OCI-LY1 (cell line): ENCODE data around the gene WNK1.

Experiments
- H2AFZ ChIP-seq: fragments of 200-600 bp; sonication (generic), shearing (Covaris generic); 2 replicates; pipeline ENCODE4 v1.6.0; 2014; ENCODE audit warnings: antibody characterized with exemption, mild to moderate bottlenecking, low read length
- H3F3A ChIP-seq: fragments of 200-600 bp; sonication (generic), shearing (Covaris generic); 2 replicates; pipeline ENCODE4 v1.6.0; 2014; ENCODE audit warnings: mild to moderate bottlenecking, antibody characterized with exemption, low read length, moderate library complexity; ENCODE audit not compliant: insufficient read depth
- H3K27ac ChIP-seq: fragments of 200-600 bp; sonication (generic); 2 replicates; pipeline ENCODE4 v1.5.1; 2014; ENCODE audit warnings: low read length, mixed run types, mild to moderate bottlenecking, low read depth; ENCODE audit not compliant: poor library complexity, severe bottlenecking
- H3K27me3 ChIP-seq: fragments of 200-600 bp; sonication (generic); 2 replicates; pipeline ENCODE4 v1.6.0; 2014; ENCODE audit warnings: antibody characterized with exemption, mild to moderate bottlenecking, low read length, moderate library complexity; ENCODE audit not compliant: insufficient read depth
- H3K36me3 ChIP-seq: fragments of 200-600 bp; sonication (generic); 2 replicates; pipeline ENCODE4 v1.6.1; 2014; ENCODE audit warnings: mild to moderate bottlenecking, antibody characterized with exemption, low read length, moderate library complexity, mixed read lengths; ENCODE audit not compliant: insufficient read depth
- H3K4me1 ChIP-seq: fragments of 200-600 bp; sonication (generic); 2 replicates; pipeline ENCODE4 v1.5.1; 2014; ENCODE audit warnings: mild to moderate bottlenecking, low read length, moderate library complexity; ENCODE audit not compliant: insufficient read depth, severe bottlenecking
- H3K4me2 ChIP-seq: fragments of 200-600 bp; sonication (generic), shearing (Covaris generic); 2 replicates; pipeline ENCODE4 v1.6.1; 2014; ENCODE audit warnings: low read length
- H3K4me3 ChIP-seq: fragments of 200-600 bp; sonication (generic); 2 replicates; pipeline ENCODE4 v1.5.1; 2014; ENCODE audit warnings: low read length, low read depth, mild to moderate bottlenecking, mixed read lengths; ENCODE audit not compliant: poor library complexity, severe bottlenecking
- H3K79me2 ChIP-seq: fragments of 200-600 bp; shearing (Covaris generic); 2 replicates; pipeline ENCODE4 v1.6.1; 2016; ENCODE audit warnings: mixed run types, low read length, mixed read lengths; ENCODE audit not compliant: insufficient read depth
- H3K9ac ChIP-seq: fragments of 200-600 bp; sonication (generic), shearing (Covaris generic); 2 replicates; pipeline ENCODE4 v1.6.1; 2014; ENCODE audit warnings: mild to moderate bottlenecking, low read length, mixed read lengths
- H3K9me2 ChIP-seq: fragments of 200-600 bp; sonication (generic), shearing (Covaris generic); 2 replicates; pipeline ENCODE4 v1.6.1; 2014; ENCODE audit warnings: low read depth, mild to moderate bottlenecking, low read length, mixed read lengths
- H3K9me3 ChIP-seq: fragments of 200-600 bp; shearing (Covaris generic); 2 replicates; pipeline ENCODE4 v1.6.1; 2014; ENCODE audit warnings: low read length, mixed read lengths
- H4K20me1 ChIP-seq: fragments of 200-600 bp; sonication (generic), shearing (Covaris generic); 2 replicates; pipeline ENCODE4 v1.6.0; 2016; ENCODE audit warnings: mild to moderate bottlenecking, low read length; ENCODE audit not compliant: insufficient read depth
- CTCF ChIP-seq: fragments of 200-600 bp; sonication (generic), shearing (Covaris generic); IDR thresholded peaks from 2 replicates; pipeline ENCODE4 v1.5.1; 2017; ENCODE audit warnings: mild to moderate bottlenecking, antibody characterized with exemption, low read length, moderate library complexity, mixed read lengths
- EZH2 ChIP-seq: fragments of 200-600 bp; sonication (generic), shearing (Covaris generic); IDR thresholded peaks from 2 replicates; pipeline ENCODE4 v1.8.0; 2017; ENCODE audit warnings: borderline replicate concordance, mixed run types, mild to moderate bottlenecking, antibody characterized with exemption, low read length, moderate library complexity, mixed read lengths

The WNK1 gene

GRCh38 chr12:724194-724855 is 28.1 kb upstream of the WNK1 start:
- Histone ChIP-seq H3K9me3 (no peaks in the 10 kb centered on the region), H3K4me3 (no peak overlapping the region), H4K20me1 (no peaks in the 10 kb centered on the region), H3K4me1 (peaks cover 49% of the 10 kb centered on the region), H3K36me3 (no peaks in the 10 kb centered on the region), H3K4me2 (peak overlapping the region; percentile 35), H3K9me2 (no peaks in the 10 kb centered on the region), H3K27ac (peak overlapping the region; percentile 53), H2AFZ (peak overlapping the region; percentile 38; the same call in 1 of the 2 replicates), H3K79me2 (no peaks in the 10 kb centered on the region), H3K9ac (peak overlapping the region; percentile 18; the same call in 1 of the 2 replicates), H3F3A (peaks cover 8% of the 10 kb centered on the region; the same call in 1 of the 2 replicates), H3K27me3 (no peaks in the 10 kb centered on the region)
- TF ChIP-seq EZH2: no peak
- no peak for TF ChIP-seq CTCF

- Histone ChIP-seq H3K4me2 (no peak overlapping the region), H3K4me1 (peaks cover 41% of the 10 kb centered on the region)
- TF ChIP-seq EZH2: no peak
- TF ChIP-seq CTCF: no peak
Observed at GRCh38 chr12:725076-725475, 27.3 kb upstream of the WNK1 start.

GRCh38 chr12:726281-727140 is 25.9 kb upstream of the WNK1 start:
- Histone ChIP-seq H3K9me3 (no peaks in the 10 kb centered on the region), H2AFZ (no peak overlapping the region), H3K9me2 (no peaks in the 10 kb centered on the region), H3K27me3 (no peaks in the 10 kb centered on the region), H3K9ac (no peak overlapping the region), H3F3A (peaks cover 8% of the 10 kb centered on the region; the same call in 1 of the 2 replicates), H3K4me2 (no peak overlapping the region), H3K4me3 (no peak overlapping the region), H3K36me3 (no peaks in the 10 kb centered on the region), H3K79me2 (no peaks in the 10 kb centered on the region), H3K27ac (no peak overlapping the region), H3K4me1 (peaks cover 38% of the 10 kb centered on the region), H4K20me1 (no peaks in the 10 kb centered on the region)
- TF ChIP-seq EZH2: no peak
- TF ChIP-seq CTCF: no peak

More at GRCh38 chr12:725076-725475, 27.3 kb upstream of the WNK1 start:
- H4K20me1 ChIP-seq: no peaks in the 10 kb centered on the region
- H3F3A ChIP-seq: peaks cover 8% of the 10 kb centered on the region; the same call in 1 of the 2 replicates
- H3K27me3 ChIP-seq: no peaks in the 10 kb centered on the region
- no peak overlapping the region for H3K4me3 ChIP-seq
- no peaks in the 10 kb centered on the region for H3K79me2 ChIP-seq
- no peaks in the 10 kb centered on the region for H3K9me3 ChIP-seq
- H3K36me3 ChIP-seq: no peaks in the 10 kb centered on the region
- no peak overlapping the region for H2AFZ ChIP-seq
- H3K27ac ChIP-seq: no peak overlapping the region
- H3K9ac ChIP-seq: no peak overlapping the region
- no peaks in the 10 kb centered on the region for H3K9me2 ChIP-seq
